Peyer's patch (tissue), 4 donors: ENCODE results near the gene UBE2G2.

Source experiments
- POLR2A ChIP-seq, 2 donors: fragments of 450-650 bp; IDR thresholded peaks; one replicate each; pipeline ENCODE4 v1.5.1; 2017; ENCODE audit warnings: antibody characterized with exemption in 2 of 2, mild to moderate bottlenecking in 2 of 2, moderate library complexity in 2 of 2
- TF ChIP-seq, protein P1 (sequence below), 6 experiments: fragments of 450-650 bp in 4 of 6; fragments of 200-600 bp in 2 of 6; sonication (generic) in 1 of 6; IDR thresholded peaks; one replicate each; pipeline ENCODE4 v1.5.1; 2017 to 2019; ENCODE audit warnings: antibody characterized with exemption in 6 of 6, mild to moderate bottlenecking in 3 of 6, moderate library complexity in 1 of 6

DNA sequence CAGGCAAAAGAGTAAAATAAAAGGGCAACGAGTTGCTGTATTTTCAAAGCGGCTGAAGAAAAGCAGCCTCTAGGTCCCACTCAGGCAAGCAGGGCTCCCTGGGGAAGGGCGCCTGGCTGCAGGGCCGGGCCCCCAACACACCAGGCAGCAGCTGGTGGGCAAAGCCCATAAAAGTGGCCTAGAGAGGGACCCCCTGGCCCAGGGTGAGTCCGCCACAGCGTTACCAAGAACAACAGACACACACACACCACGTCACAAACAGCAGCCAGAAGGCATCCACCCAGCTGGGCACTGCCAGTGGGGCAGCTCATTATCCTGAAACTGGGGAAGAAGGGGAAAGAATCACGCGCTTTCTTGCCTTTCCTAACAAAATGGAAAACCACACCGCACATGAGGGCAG is 11.5 kb upstream of the UBE2G2 start:
- TF ChIP-seq, protein P1, sequence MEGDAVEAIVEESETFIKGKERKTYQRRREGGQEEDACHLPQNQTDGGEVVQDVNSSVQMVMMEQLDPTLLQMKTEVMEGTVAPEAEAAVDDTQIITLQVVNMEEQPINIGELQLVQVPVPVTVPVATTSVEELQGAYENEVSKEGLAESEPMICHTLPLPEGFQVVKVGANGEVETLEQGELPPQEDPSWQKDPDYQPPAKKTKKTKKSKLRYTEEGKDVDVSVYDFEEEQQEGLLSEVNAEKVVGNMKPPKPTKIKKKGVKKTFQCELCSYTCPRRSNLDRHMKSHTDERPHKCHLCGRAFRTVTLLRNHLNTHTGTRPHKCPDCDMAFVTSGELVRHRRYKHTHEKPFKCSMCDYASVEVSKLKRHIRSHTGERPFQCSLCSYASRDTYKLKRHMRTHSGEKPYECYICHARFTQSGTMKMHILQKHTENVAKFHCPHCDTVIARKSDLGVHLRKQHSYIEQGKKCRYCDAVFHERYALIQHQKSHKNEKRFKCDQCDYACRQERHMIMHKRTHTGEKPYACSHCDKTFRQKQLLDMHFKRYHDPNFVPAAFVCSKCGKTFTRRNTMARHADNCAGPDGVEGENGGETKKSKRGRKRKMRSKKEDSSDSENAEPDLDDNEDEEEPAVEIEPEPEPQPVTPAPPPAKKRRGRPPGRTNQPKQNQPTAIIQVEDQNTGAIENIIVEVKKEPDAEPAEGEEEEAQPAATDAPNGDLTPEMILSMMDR (IDR thresholded peaks at IDR 0.05): no peak
- TF ChIP-seq POLR2A (IDR thresholded peaks at IDR 0.05): no peak
